HCT116 (cell line): ENCODE results near the gene CEP112. TPM values are rescaled to one million over a fixed set of nuclear protein-coding genes. Genes with fewer than 3 reads are reported as not detected.

Experiments used
- ATAC-seq: fragments of 200-7000 bp; cut with Tn5 transposase; 2 replicates; pipeline ENCODE4 v1.9.1; 2020; ENCODE audit warnings: mild to moderate bottlenecking, moderate library complexity
- BruUV-seq: library from RNA; stranded (reverse); fragments of 400-500 nt; replicated peaks from 2 replicates; lab custom pipeline; 2021; lab: Mats Ljungman, UMichigan
- CTCF ChIA-PET: fragments of 300-600 bp; sonication (Branson Sonifier 250); formaldehyde crosslinking; loops from one replicate; lab custom pipeline; 2021; ENCODE audit warnings: antibody characterized with exemption; lab: Charles Lee
- POLR2A ChIA-PET: fragments of 300-600, 350-600 bp; sonication (Branson Sonifier 250); formaldehyde crosslinking; loops from one replicate; lab custom pipeline; 2021; ENCODE audit warnings: antibody characterized with exemption; lab: Charles Lee
- RAD21 ChIA-PET, 2 experiments: fragments of 300-600 bp; sonication (Branson Sonifier 250); formaldehyde crosslinking; loops; one replicate each; lab custom pipeline; 2023; ENCODE audit warnings: low total read pairs in 2 of 2; ENCODE audit not compliant: uncharacterized antibody in 2 of 2, unreplicated experiment in 2 of 2, low non-redundant PET in 1 of 2; lab: Charles Lee
- DNase-seq: peaks from one replicate; pipeline ENCODE4 v3.0.0-alpha.2; 2010; ENCODE audit warnings: low read depth, low spot score
- H2AFZ ChIP-seq: fragments of 200-600 bp; shearing (Covaris generic), sonication (generic); 2 replicates; pipeline ENCODE4 v1.6.1; 2017; ENCODE audit warnings: low read depth, mixed run types, mixed read lengths, antibody characterized with exemption, low read length; ENCODE audit not compliant: poor library complexity, severe bottlenecking
- H3K27ac ChIP-seq: 2 replicates; pipeline ENCODE4 v1.5.1; 2012; ENCODE audit warnings: low read depth, low read length
- H3K27me3 ChIP-seq: fragments of 200-600 bp; sonication (generic); 2 replicates; pipeline ENCODE4 v1.6.1; 2016; ENCODE audit warnings: mixed run types, low read length, mixed read lengths; ENCODE audit not compliant: insufficient read depth
- H3K36me3 ChIP-seq, 2 experiments: fragments of 200-500 bp in 1 of 2; fragments of 200-600 bp in 1 of 2; sonication (Bioruptor generic) in 1 of 2; sonication (generic) in 1 of 2; 2 replicates each; pipeline versions ENCODE4 v1.5.1 to v1.6.1; 2014 to 2016; ENCODE audit warnings: low read length in 2 of 2, inconsistent platforms in 1 of 2, mixed read lengths in 1 of 2, mixed run types in 1 of 2; ENCODE audit not compliant: insufficient read depth in 2 of 2, control insufficient read depth in 1 of 2
- H3K4me1 ChIP-seq, 2 experiments: fragments of 200-600 bp in 1 of 2; sonication (generic) in 1 of 2; 2 replicates each; pipeline versions ENCODE4 v1.5.1 to v1.6.1; 2012 to 2017; ENCODE audit warnings: low read length in 2 of 2, inconsistent platforms in 1 of 2, mild to moderate bottlenecking in 1 of 2, mixed read lengths in 1 of 2, mixed run types in 1 of 2, moderate library complexity in 1 of 2; ENCODE audit not compliant: insufficient read depth in 2 of 2, control insufficient read depth in 1 of 2
- H3K4me2 ChIP-seq: fragments of 200-600 bp; sonication (generic); 2 replicates; pipeline ENCODE4 v1.6.1; 2017; ENCODE audit warnings: mixed run types, low read length, mixed read lengths
- H3K4me3 ChIP-seq, 2 experiments: fragments of 200-600 bp in 1 of 2; sonication (generic) in 1 of 2; replicated peaks in 1 of 2; 2 replicates each; pipeline ENCODE4 v1.5.1; 2011 to 2016; ENCODE audit warnings: low read length in 2 of 2, control low read depth in 1 of 2, low read depth in 1 of 2, mild to moderate bottlenecking in 1 of 2, mixed read lengths in 1 of 2, mixed run types in 1 of 2
- H3K79me2 ChIP-seq: fragments of 200-600 bp; sonication (generic); 2 replicates; pipeline ENCODE4 v1.6.1; 2017; ENCODE audit warnings: mild to moderate bottlenecking, mixed run types, low read length, moderate library complexity, mixed read lengths; ENCODE audit not compliant: insufficient read depth
- H3K9ac ChIP-seq: fragments of 200-600 bp; sonication (generic); 2 replicates; pipeline ENCODE4 v1.6.1; 2016; ENCODE audit warnings: low read length, mixed read lengths
- H3K9me2 ChIP-seq: fragments of 200-600 bp; sonication (generic), shearing (Covaris generic); 2 replicates; pipeline ENCODE4 v1.6.1; 2017; ENCODE audit warnings: mixed run types, mild to moderate bottlenecking, moderate library complexity; ENCODE audit not compliant: insufficient read depth
- H3K9me3 ChIP-seq, 2 experiments: fragments of 200-500 bp in 1 of 2; fragments of 200-600 bp in 1 of 2; sonication (Bioruptor generic) in 1 of 2; sonication (generic) in 1 of 2; 2 replicates each; pipeline ENCODE4 v1.6.1; 2014 to 2017; ENCODE audit warnings: low read length in 2 of 2, mixed read lengths in 2 of 2, inconsistent platforms in 1 of 2, low read depth in 1 of 2, mild to moderate bottlenecking in 1 of 2, mixed run types in 1 of 2, moderate library complexity in 1 of 2; ENCODE audit not compliant: control insufficient read depth in 1 of 2, insufficient read depth in 1 of 2
- H4K20me1 ChIP-seq: fragments of 200-600 bp; sonication (generic), shearing (Covaris generic); 2 replicates; pipeline ENCODE4 v1.6.1; 2017; ENCODE audit warnings: mixed run types, mild to moderate bottlenecking, moderate library complexity; ENCODE audit not compliant: insufficient read depth
- CEBPB ChIP-seq: IDR thresholded peaks from 2 replicates; pipeline ENCODE4 v1.6.1; 2012; ENCODE audit warnings: low read depth
- ELF1 ChIP-seq: IDR thresholded peaks from 2 replicates; pipeline ENCODE4 v1.6.1; 2012; ENCODE audit warnings: low read depth, borderline replicate concordance
- EZH2 ChIP-seq: fragments of 200-600 bp; sonication (generic); IDR thresholded peaks from 2 replicates; pipeline ENCODE4 v1.6.1; 2017; ENCODE audit warnings: antibody characterized with exemption, mixed run types
- EZH2phosphoT487 ChIP-seq: fragments of 200-600 bp; IDR thresholded peaks from 2 replicates; pipeline ENCODE4 v1.6.1; 2018; ENCODE audit warnings: antibody characterized with exemption, borderline replicate concordance
- FOSL1 ChIP-seq: IDR thresholded peaks from 2 replicates; pipeline ENCODE4 v1.6.1; 2012; ENCODE audit warnings: low read depth
- POLR2A ChIP-seq: IDR thresholded peaks from 2 replicates; pipeline ENCODE4 v1.7.0; 2011; ENCODE audit warnings: borderline replicate concordance; ENCODE audit not compliant: insufficient read depth, insufficient read length; ENCODE audit errors: extremely low read depth
- POLR2AphosphoS5 ChIP-seq: IDR thresholded peaks from 2 replicates; pipeline ENCODE4 v1.6.1; 2011; ENCODE audit warnings: mild to moderate bottlenecking, low read depth, low read length, moderate library complexity
- RAD21 ChIP-seq: IDR thresholded peaks from 2 replicates; pipeline ENCODE4 v1.6.1; 2012; ENCODE audit warnings: low read depth, mild to moderate bottlenecking
- SIN3A ChIP-seq: IDR thresholded peaks from 2 replicates; pipeline ENCODE4 v1.6.1; 2012; ENCODE audit warnings: low read depth
- SP1 ChIP-seq: IDR thresholded peaks from 2 replicates; pipeline ENCODE4 v1.6.1; 2012; ENCODE audit warnings: low read depth
- SRF ChIP-seq: IDR thresholded peaks from 2 replicates; pipeline ENCODE4 v1.6.1; 2012; ENCODE audit warnings: low read depth
- TCF7L2 ChIP-seq: IDR thresholded peaks from 2 replicates; pipeline ENCODE4 v1.7.0; 2011; ENCODE audit warnings: borderline replicate concordance, inconsistent platforms; ENCODE audit not compliant: insufficient read depth, insufficient read length; ENCODE audit errors: extremely low read depth
- YY1 ChIP-seq: IDR thresholded peaks from 2 replicates; pipeline ENCODE4 v1.6.1; 2011; ENCODE audit warnings: low read length, low read depth, moderate library complexity, mild to moderate bottlenecking; ENCODE audit not compliant: insufficient replicate concordance; ENCODE audit errors: extremely low read depth
- ZFX ChIP-seq: fragments of 450-650 bp; IDR thresholded peaks from 2 replicates; pipeline ENCODE4 v1.6.1; 2017
- intact Hi-C: fragments of 100-400 bp; cut with micrococcal nuclease; formaldehyde crosslinking; loops from 2 replicates; pipeline ENCODE4 v1.10.0; 2022
- total RNA-seq: library from RNA; stranded (reverse); gene quantifications from one replicate; pipeline ENCODE4 v1.2.1, GENCODE V29; 2021; ENCODE audit not compliant: unreplicated experiment
- TF ChIP-seq, protein P1 (sequence below): IDR thresholded peaks from 2 replicates; pipeline ENCODE4 v1.6.1; 2012
- TF ChIP-seq, protein P2 (sequence below), 3 experiments: fragments of 200-600 bp in 1 of 3; sonication (generic) in 1 of 3; IDR thresholded peaks in 2 of 3; conservative IDR thresholded peaks in 1 of 3; 2 replicates each; pipeline ENCODE4 v1.5.1; 2012 to 2017; ENCODE audit warnings: low read depth in 2 of 3, low read length in 2 of 3, antibody characterized with exemption in 1 of 3, borderline replicate concordance in 1 of 3, control low read depth in 1 of 3, mild to moderate bottlenecking in 1 of 3, mixed read lengths in 1 of 3, mixed run types in 1 of 3, moderate library complexity in 1 of 3; ENCODE audit not compliant: insufficient read depth in 1 of 3

CEP112 gene
- total RNA-seq, 1 experiment from 2014 or later = 10.9 TPM

DNA sequence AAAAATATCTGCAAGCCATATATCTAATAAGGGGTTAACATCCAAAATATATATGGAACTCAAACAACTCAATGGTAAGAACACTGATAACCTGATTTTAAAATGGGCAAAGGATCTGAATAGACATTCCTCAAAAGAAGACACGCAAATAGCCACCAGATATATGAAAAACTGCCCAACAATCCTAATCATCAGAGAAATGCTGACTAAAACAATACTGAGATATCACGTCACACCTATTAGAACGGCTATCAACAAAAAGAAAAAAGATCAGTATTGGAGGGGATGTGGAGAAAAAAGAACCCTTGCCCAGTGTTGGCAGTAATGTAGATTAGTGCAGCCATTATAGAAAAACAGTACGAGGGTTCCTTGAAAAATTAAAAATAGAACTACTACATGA lies 97.2 kb downstream of the CEP112 start:
- H3K27ac ChIP-seq = no peak overlapping the region
- H3K79me2 ChIP-seq = no peaks in the 10 kb centered on the region
- no peak overlapping the region for H3K4me3 ChIP-seq
- no peak for TF ChIP-seq CEBPB
- no peak for TF ChIP-seq SRF
- TF ChIP-seq RAD21 = no peak
- TF ChIP-seq EZH2 = no peak
- TF ChIP-seq FOSL1 = no peak
- TF ChIP-seq, all 23 proteins: peak for 0
- Histone ChIP-seq H3K4me2 (no peak overlapping the region), H3K9me3 (no peaks in the 10 kb centered on the region), H4K20me1 (no peaks in the 10 kb centered on the region), H3K9me2 (no peaks in the 10 kb centered on the region), H2AFZ (no peak overlapping the region), H3K27me3 (no peaks in the 10 kb centered on the region), H3K9ac (no peak overlapping the region), H3K4me1 (no peaks in the 10 kb centered on the region), H3K36me3 (no peaks in the 10 kb centered on the region)
- ChIA-PET POLR2A (no interaction called here), RAD21 (no interaction called here), CTCF (no interaction called here)
- DNase-seq (no peak), ATAC-seq (no peak)
- intact Hi-C loops = no loop called here
- no TSS peak for BruUV-seq

DNA sequence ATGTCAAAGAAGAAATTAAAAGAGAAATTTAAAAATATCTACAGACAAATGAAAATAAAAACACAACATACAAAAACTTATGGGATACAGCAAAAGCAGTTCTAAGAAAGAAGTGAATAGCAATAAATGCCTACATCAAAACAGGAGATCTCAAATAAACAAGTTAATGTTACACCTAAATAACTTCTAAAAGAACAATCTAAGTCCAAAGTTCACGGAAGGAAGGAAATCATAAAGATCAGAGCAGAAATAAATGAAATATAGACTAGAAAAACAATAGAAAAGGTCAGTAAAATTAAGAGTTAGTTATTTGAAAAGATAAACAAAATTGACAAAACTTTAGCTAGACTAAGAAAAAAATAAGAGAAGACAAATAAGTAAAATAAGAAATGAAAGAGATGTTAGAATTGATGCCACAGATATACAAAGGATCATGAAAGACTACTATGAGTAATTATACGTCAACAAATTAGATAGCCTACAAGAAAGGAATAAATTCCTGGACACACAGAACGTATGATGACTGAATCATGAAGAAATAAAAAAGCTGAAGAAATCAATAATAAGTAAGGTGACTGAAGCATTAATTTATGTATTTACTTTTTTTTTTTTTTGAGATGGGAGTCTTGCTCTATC lies 100.4 kb downstream of the CEP112 start:
- TF ChIP-seq, protein P1, sequence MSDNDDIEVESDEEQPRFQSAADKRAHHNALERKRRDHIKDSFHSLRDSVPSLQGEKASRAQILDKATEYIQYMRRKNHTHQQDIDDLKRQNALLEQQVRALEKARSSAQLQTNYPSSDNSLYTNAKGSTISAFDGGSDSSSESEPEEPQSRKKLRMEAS = no peak
- TF ChIP-seq YY1 = no peak
- TF ChIP-seq ELF1 = no peak
- TF ChIP-seq POLR2A = no peak
- no peak for TF ChIP-seq EZH2phosphoT487
- TF ChIP-seq ZFX = no peak
- no peak for TF ChIP-seq EZH2
- TF ChIP-seq, protein P2, sequence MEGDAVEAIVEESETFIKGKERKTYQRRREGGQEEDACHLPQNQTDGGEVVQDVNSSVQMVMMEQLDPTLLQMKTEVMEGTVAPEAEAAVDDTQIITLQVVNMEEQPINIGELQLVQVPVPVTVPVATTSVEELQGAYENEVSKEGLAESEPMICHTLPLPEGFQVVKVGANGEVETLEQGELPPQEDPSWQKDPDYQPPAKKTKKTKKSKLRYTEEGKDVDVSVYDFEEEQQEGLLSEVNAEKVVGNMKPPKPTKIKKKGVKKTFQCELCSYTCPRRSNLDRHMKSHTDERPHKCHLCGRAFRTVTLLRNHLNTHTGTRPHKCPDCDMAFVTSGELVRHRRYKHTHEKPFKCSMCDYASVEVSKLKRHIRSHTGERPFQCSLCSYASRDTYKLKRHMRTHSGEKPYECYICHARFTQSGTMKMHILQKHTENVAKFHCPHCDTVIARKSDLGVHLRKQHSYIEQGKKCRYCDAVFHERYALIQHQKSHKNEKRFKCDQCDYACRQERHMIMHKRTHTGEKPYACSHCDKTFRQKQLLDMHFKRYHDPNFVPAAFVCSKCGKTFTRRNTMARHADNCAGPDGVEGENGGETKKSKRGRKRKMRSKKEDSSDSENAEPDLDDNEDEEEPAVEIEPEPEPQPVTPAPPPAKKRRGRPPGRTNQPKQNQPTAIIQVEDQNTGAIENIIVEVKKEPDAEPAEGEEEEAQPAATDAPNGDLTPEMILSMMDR (IDR thresholded peaks at IDR 0.05 in 2 of 3, conservative IDR thresholded peaks at IDR 0.05 in 1 of 3; ENCODE audit: borderline replicate concordance in 1 of 3, insufficient read depth in 1 of 3, low read depth in 2 of 3, low read length in 2 of 3) = no peak
- TF ChIP-seq SIN3A = no peak
- no peak for TF ChIP-seq POLR2AphosphoS5
- TF ChIP-seq TCF7L2 = no peak
- no peak for TF ChIP-seq SP1
- no peak for TF ChIP-seq SRF
- Histone ChIP-seq H3K9me3 (peaks cover 0 to 5% of the 10 kb centered on the region in 2 experiments; a peak in 1 of 4 replicates), H2AFZ (no peak overlapping the region), H3K27me3 (no peaks in the 10 kb centered on the region), H3K9ac (no peak overlapping the region), H3K4me2 (no peak overlapping the region), H3K4me1 (no peaks in the 10 kb centered on the region), H3K79me2 (no peaks in the 10 kb centered on the region), H4K20me1 (no peaks in the 10 kb centered on the region), H3K27ac (no peak overlapping the region), H3K36me3 (no peaks in the 10 kb centered on the region), H3K4me3 (no peak overlapping the region), H3K9me2 (no peaks in the 10 kb centered on the region)
- CTCF ChIA-PET = no interaction called here
- no peak for ATAC-seq
- POLR2A ChIA-PET = no interaction called here
- no TSS peak for BruUV-seq
- no peak for DNase-seq
- RAD21 ChIA-PET = no interaction called here
- intact Hi-C loops = no loop called here
